ENCODE results near the gene BCL11A. TPM values are rescaled to one million over a fixed set of nuclear protein-coding genes. Genes with fewer than 3 reads are reported as not detected.

BCL11A gene
- polyA plus RNA-seq, 3 donors = 0.30 to 3.0 TPM; not detected in 1

GRCh38 chr2:60410456-60411146, 142.9 kb downstream of the BCL11A start:
- H3K27ac ChIP-seq (ENCODE audit: low read depth, low read length) = no peak overlapping the region
- 54 to 66% (median 62%) methylated on average over 17 of the region's 17 CpGs for WGBS, 3 donors

- 61 to 82% (median 72%) methylated on average over 8 of the region's 8 CpGs for WGBS, 3 donors
These were observed 144.0 kb downstream of the BCL11A start for GRCh38 chr2:60409531-60409871.

GRCh38 chr2:60408811-60409530, 144.5 kb downstream of the BCL11A start:
- H3K27ac ChIP-seq (ENCODE audit: low read depth, low read length) = no peak overlapping the region
- 77 to 87% (median 78%) methylated on average over 8 of the region's 8 CpGs for WGBS, 3 donors

More at GRCh38 chr2:60409531-60409871, 144.0 kb downstream of the BCL11A start:
- H3K27ac ChIP-seq (ENCODE audit: low read depth, low read length) = no peak overlapping the region

- H3K27ac ChIP-seq (ENCODE audit: low read depth, low read length) = no peak overlapping the region
- 96 to 100% (median 96%) methylated on average over 1 of the region's 1 CpG for WGBS, 3 donors
These were observed 145.2 kb downstream of the BCL11A start for GRCh38 chr2:60408207-60408606.

GRCh38 chr2:60407398-60407797, 146.1 kb downstream of the BCL11A start:
- no peak overlapping the region for H3K27ac ChIP-seq (ENCODE audit: low read depth, low read length)
- 23 to 37% (median 31%) methylated on average over 2 of the region's 2 CpGs for WGBS, 3 donors

GRCh38 chr2:60406192-60406591, 147.3 kb downstream of the BCL11A start:
- WGBS, 3 donors = 71 to 85% (median 71%) methylated on average over 7 of the region's 7 CpGs
- H3K27ac ChIP-seq (ENCODE audit: low read depth, low read length) = no peak overlapping the region

GRCh38 chr2:60405271-60405919, 148.1 kb downstream of the BCL11A start:
- H3K27ac ChIP-seq (ENCODE audit: low read depth, low read length) = no peak overlapping the region
- 78 to 90% (median 83%) methylated on average over 7 of the region's 7 CpGs for WGBS, 3 donors

Other genes with a start within 250 kb of the BCL11A start
- 1 to 10 TPM; 2.0 to 4.7 (median 3.2) TPM for gene PAPOLG, start 202.6 kb upstream of the BCL11A start, polyA plus RNA-seq

Measured in adipose tissue (tissue), 3 donors.